H1 (cell line): ENCODE results near the gene HOXB9. TPM values are rescaled to one million over a fixed set of nuclear protein-coding genes. Genes with fewer than 3 reads are reported as not detected.

Source experiments
- CTCF ChIA-PET: fragments of 300-600 bp; sonication (Branson Sonifier 250); formaldehyde crosslinking; loops from one replicate; lab custom pipeline; 2021; ENCODE audit not compliant: partially characterized antibody; lab: Charles Lee
- POLR2A ChIA-PET: fragments of 300-600 bp; sonication (Branson Sonifier 250); formaldehyde crosslinking; loops from one replicate; lab custom pipeline; 2021; ENCODE audit warnings: inconsistent platforms; ENCODE audit not compliant: partially characterized antibody; lab: Charles Lee
- DNase-seq, 2 experiments: peaks; one replicate each; pipeline versions ENCODE4 v3.0.0 to v3.0.0-alpha.2; 2010 to 2022; ENCODE audit warnings: low spot score in 2 of 2, low read depth in 1 of 2, mixed read lengths in 1 of 2
- FAIRE-seq: peaks from 2 replicates; lab custom pipeline; 2011; peaks lifted over from hg19 to GRCh38; lab: Jason Lieb, UNC
- H2AFZ ChIP-seq: 2 replicates; pipeline ENCODE4 v1.8.1; 2012; ENCODE audit warnings: low read length, inconsistent platforms
- H2AK5ac ChIP-seq: 2 replicates; pipeline ENCODE4 v1.6.1; 2013; ENCODE audit warnings: low read depth, low read length
- H2BK120ac ChIP-seq: replicated peaks from 2 replicates; pipeline ENCODE3; 2013; ENCODE audit warnings: low read depth, low read length, inconsistent platforms
- H2BK12ac ChIP-seq: 2 replicates; pipeline ENCODE4 v1.6.1; 2013; ENCODE audit warnings: low read depth, low read length
- H2BK15ac ChIP-seq: 2 replicates; pipeline ENCODE4 v1.6.1; 2013; ENCODE audit warnings: low read length
- H2BK20ac ChIP-seq: 2 replicates; pipeline ENCODE4 v1.6.1; 2013; ENCODE audit warnings: low read length
- H2BK5ac ChIP-seq: 2 replicates; pipeline ENCODE4 v1.6.1; 2013; ENCODE audit warnings: low read depth, low read length
- H3K14ac ChIP-seq: 2 replicates; pipeline ENCODE4 v1.6.1; 2013; ENCODE audit warnings: inconsistent platforms; ENCODE audit not compliant: insufficient read length
- H3K18ac ChIP-seq: 2 replicates; pipeline ENCODE4 v1.6.1; 2013; ENCODE audit warnings: low read length; ENCODE audit errors: extremely low read depth
- H3K23ac ChIP-seq: 2 replicates; pipeline ENCODE4 v1.6.1; 2013; ENCODE audit warnings: inconsistent platforms; ENCODE audit not compliant: insufficient read length
- H3K23me2 ChIP-seq: 2 replicates; pipeline ENCODE4 v1.6.1; 2013; ENCODE audit warnings: low read depth, low read length
- H3K27ac ChIP-seq: 2 replicates; pipeline ENCODE4 v1.6.1; 2011; ENCODE audit warnings: low read depth, low read length, inconsistent platforms
- H3K27me3 ChIP-seq, 4 experiments: replicated peaks in 1 of 4; 1 replicate in 1 of 4; 2 replicates in 3 of 4; pipeline versions ENCODE4 v1.6.1 to v1.8.1; 2011 to 2013; ENCODE audit warnings: low read length in 3 of 4, mild to moderate bottlenecking in 3 of 4, inconsistent platforms in 2 of 4, mixed read lengths in 2 of 4, moderate library complexity in 1 of 4; ENCODE audit not compliant: control insufficient read depth in 3 of 4, insufficient read depth in 3 of 4; ENCODE audit errors: extremely low read depth in 1 of 4
- H3K36me3 ChIP-seq, 4 experiments: 2 replicates each; pipeline versions ENCODE4 v1.6.1 to v1.8.1; 2011 to 2013; ENCODE audit warnings: mild to moderate bottlenecking in 4 of 4, low read length in 3 of 4, moderate library complexity in 2 of 4, control low read depth in 1 of 4, inconsistent platforms in 1 of 4; ENCODE audit not compliant: insufficient read depth in 4 of 4, control insufficient read depth in 2 of 4
- H3K4ac ChIP-seq: replicated peaks from 2 replicates; pipeline ENCODE3; 2013; ENCODE audit warnings: low read length, low read depth, mixed read lengths, inconsistent platforms; ENCODE audit not compliant: insufficient read length
- H3K4me1 ChIP-seq, 4 experiments: replicated peaks in 1 of 4; 1 replicate in 1 of 4; 2 replicates in 3 of 4; pipeline versions ENCODE4 v1.6.1 to v1.8.1; 2011 to 2013; ENCODE audit warnings: low read length in 3 of 4, inconsistent platforms in 2 of 4, mixed read lengths in 1 of 4; ENCODE audit not compliant: insufficient read depth in 4 of 4, control insufficient read depth in 3 of 4
- H3K4me2 ChIP-seq, 2 experiments: 2 replicates each; pipeline versions ENCODE4 v1.6.1 to v1.8.1; 2011 to 2013; ENCODE audit warnings: low read depth in 2 of 2, low read length in 2 of 2, control low read depth in 1 of 2, inconsistent platforms in 1 of 2, mild to moderate bottlenecking in 1 of 2; ENCODE audit not compliant: insufficient read depth in 1 of 2
- H3K4me3 ChIP-seq, 4 experiments: fragments of 200-600, 300-600 bp in 1 of 4; sonication (generic), shearing (Covaris generic), sonication (Bioruptor Twin) in 1 of 4; 2 replicates each; pipeline versions ENCODE4 v1.5.1 to v1.8.1; 2011 to 2016; ENCODE audit warnings: low read length in 4 of 4, low read depth in 3 of 4, control low read depth in 2 of 4, inconsistent platforms in 2 of 4, mild to moderate bottlenecking in 2 of 4, mixed read lengths in 1 of 4, moderate library complexity in 1 of 4; ENCODE audit not compliant: insufficient read depth in 2 of 4; ENCODE audit errors: extremely low read depth in 1 of 4
- H3K56ac ChIP-seq: replicated peaks from 2 replicates; pipeline ENCODE3; 2013; ENCODE audit warnings: low read depth, mild to moderate bottlenecking, mixed read lengths, low read length, inconsistent platforms; ENCODE audit not compliant: insufficient read length
- H3K79me1 ChIP-seq: 2 replicates; pipeline ENCODE4 v1.6.1; 2013; ENCODE audit warnings: low read depth, low read length, control low read depth
- H3K79me2 ChIP-seq, 2 experiments: 2 replicates each; pipeline versions ENCODE4 v1.6.1 to v1.8.1; 2012 to 2013; ENCODE audit warnings: low read length in 2 of 2, mild to moderate bottlenecking in 2 of 2, inconsistent platforms in 1 of 2; ENCODE audit not compliant: insufficient read depth in 2 of 2, control insufficient read depth in 1 of 2
- H3K9ac ChIP-seq, 4 experiments: replicated peaks in 1 of 4; 1 replicate in 1 of 4; 2 replicates in 3 of 4; pipeline versions ENCODE4 v1.6.1 to v1.8.1; 2011 to 2013; ENCODE audit warnings: low read depth in 3 of 4, low read length in 3 of 4, control low read depth in 2 of 4, mild to moderate bottlenecking in 2 of 4, moderate library complexity in 2 of 4, inconsistent platforms in 1 of 4; ENCODE audit errors: extremely low read depth in 1 of 4
- H3K9me3 ChIP-seq, 2 experiments: 2 replicates each; pipeline versions ENCODE4 v1.6.1 to v1.8.1; 2012 to 2013; ENCODE audit warnings: mild to moderate bottlenecking in 2 of 2, moderate library complexity in 2 of 2, control low read depth in 1 of 2, inconsistent platforms in 1 of 2, low read depth in 1 of 2, low read length in 1 of 2, mixed read lengths in 1 of 2; ENCODE audit not compliant: insufficient read depth in 2 of 2
- H4K20me1 ChIP-seq, 2 experiments: replicated peaks in 1 of 2; 2 replicates each; pipeline versions ENCODE3 to v1.8.1; 2011 to 2013; ENCODE audit warnings: inconsistent platforms in 2 of 2, low read length in 2 of 2, mild to moderate bottlenecking in 1 of 2; ENCODE audit not compliant: insufficient read depth in 2 of 2, control insufficient read depth in 1 of 2
- H4K5ac ChIP-seq: 2 replicates; pipeline ENCODE4 v1.6.1; 2013; ENCODE audit warnings: low read length, low read depth, mixed read lengths, inconsistent platforms; ENCODE audit not compliant: insufficient read length
- H4K8ac ChIP-seq: 2 replicates; pipeline ENCODE4 v1.8.0; 2013; ENCODE audit warnings: mild to moderate bottlenecking, moderate library complexity, low read length, inconsistent platforms; ENCODE audit not compliant: insufficient read depth; ENCODE audit errors: extremely low read depth
- H4K91ac ChIP-seq: replicated peaks from 2 replicates; pipeline ENCODE3; 2013; ENCODE audit warnings: low read length, mixed read lengths, inconsistent platforms; ENCODE audit not compliant: insufficient read length
- CBX8 ChIP-seq: fragments of 300-800, 300-1000 bp; sonication (generic); IDR thresholded peaks from 2 replicates; pipeline ENCODE4 v1.7.1; 2016; ENCODE audit warnings: low read depth, low read length, borderline replicate concordance
- CREB1 ChIP-seq: IDR thresholded peaks from 2 replicates; pipeline ENCODE4 v1.6.1; 2012; ENCODE audit warnings: inconsistent platforms
- POLR2A ChIP-seq, 2 experiments: IDR thresholded peaks; 1 replicate in 1 of 2; 2 replicates in 1 of 2; pipeline ENCODE4 v1.6.1; 2011; ENCODE audit warnings: low read depth in 2 of 2, low read length in 2 of 2, mild to moderate bottlenecking in 2 of 2; ENCODE audit errors: control extremely low read depth in 1 of 2
- POU5F1 ChIP-seq: IDR thresholded peaks from 2 replicates; pipeline ENCODE4 v1.6.1; 2011; ENCODE audit warnings: low read depth, mild to moderate bottlenecking, low read length, moderate library complexity
- polyA plus RNA-seq, 7 experiments: library from polyadenylated mRNA; depleted of rRNA in 3 of 7; stranded (reverse) in 5 of 7; unstranded in 2 of 7; fragments of >200 nt in 5 of 7; fragments of 200-250 nt in 2 of 7; gene quantifications; 1 replicate in 5 of 7; 2 replicates in 1 of 7; 4 replicates in 1 of 7; pipeline versions ENCODE4 v1.2.1 to v1.2.3, GENCODE V29; 2011 to 2013; ENCODE audit warnings: missing spikeins in 2 of 7, mixed read lengths in 2 of 7
- total RNA-seq: library from RNA; stranded (reverse); fragmentation: NEBNext Ultra II Directional; extraction: Animal tissue kit (Norgen Biotek cat#: 25700); gene quantifications from 2 replicates; pipeline ENCODE4 v1.2.1, GENCODE V29; 2021
- TF ChIP-seq, protein P1 (sequence below): IDR thresholded peaks from 2 replicates; pipeline ENCODE4 v1.6.1; 2012; ENCODE audit warnings: low read length, inconsistent platforms

HOXB9 gene
- total and polyA plus RNA-seq, 2 of the 8 experiments (the other 6 are each of a cell fraction or from before 2014, with no cell fraction given) = not detected

DNA sequence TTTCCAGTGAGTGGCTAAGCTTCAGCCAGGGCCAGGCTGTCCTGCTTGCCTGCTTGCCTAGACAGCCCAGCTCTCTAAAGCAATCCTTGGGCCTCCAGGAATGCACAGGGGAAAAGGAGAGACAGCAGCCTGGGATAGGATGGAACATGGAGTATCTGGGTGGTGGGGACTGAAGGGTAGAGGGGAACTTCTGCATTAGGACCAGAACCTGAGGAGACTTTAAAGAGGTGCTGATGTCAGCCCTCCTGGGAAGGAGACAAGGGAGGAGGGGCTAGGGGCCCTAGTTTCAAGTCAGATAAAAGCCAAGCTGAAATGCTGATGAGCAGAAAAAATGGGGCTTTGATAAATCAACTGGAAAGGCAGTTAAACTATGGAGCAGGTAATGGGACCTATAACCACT lies 17.1 kb downstream of the HOXB9 start:
- H3K36me3 ChIP-seq = peaks cover 0 to 15% (median 0%) of the 10 kb centered on the region in 4 experiments; a peak in 1 of 8 replicates
- H3K4ac ChIP-seq = no peak overlapping the region
- H3K27ac ChIP-seq = no peak overlapping the region
- H3K56ac ChIP-seq = no peak overlapping the region
- peaks cover 97 to 100% (median 99%) of the 10 kb centered on the region in 4 experiments for H3K27me3 ChIP-seq
- H3K4me2 ChIP-seq = no peak overlapping the region
- H2BK15ac ChIP-seq = no peak overlapping the region
- H4K8ac ChIP-seq = no peak overlapping the region
- no peak overlapping the region for H2AK5ac ChIP-seq
- H2BK20ac ChIP-seq = no peak overlapping the region
- no peak overlapping the region for H3K4me3 ChIP-seq
- no peaks in the 10 kb centered on the region for H3K79me1 ChIP-seq
- TF ChIP-seq POU5F1 (no peak), POLR2A (IDR thresholded peaks at IDR 0.05; ENCODE audit: control extremely low read depth in 1 of 2, low read depth in 2 of 2, low read length in 2 of 2) (no peak), CBX8 (peak; percentile 43; the same call in 1 of the 2 replicates), CREB1 (no peak)
- TF ChIP-seq, protein P1, sequence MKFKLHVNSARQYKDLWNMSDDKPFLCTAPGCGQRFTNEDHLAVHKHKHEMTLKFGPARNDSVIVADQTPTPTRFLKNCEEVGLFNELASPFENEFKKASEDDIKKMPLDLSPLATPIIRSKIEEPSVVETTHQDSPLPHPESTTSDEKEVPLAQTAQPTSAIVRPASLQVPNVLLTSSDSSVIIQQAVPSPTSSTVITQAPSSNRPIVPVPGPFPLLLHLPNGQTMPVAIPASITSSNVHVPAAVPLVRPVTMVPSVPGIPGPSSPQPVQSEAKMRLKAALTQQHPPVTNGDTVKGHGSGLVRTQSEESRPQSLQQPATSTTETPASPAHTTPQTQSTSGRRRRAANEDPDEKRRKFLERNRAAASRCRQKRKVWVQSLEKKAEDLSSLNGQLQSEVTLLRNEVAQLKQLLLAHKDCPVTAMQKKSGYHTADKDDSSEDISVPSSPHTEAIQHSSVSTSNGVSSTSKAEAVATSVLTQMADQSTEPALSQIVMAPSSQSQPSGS = no peak
- TF ChIP-seq, all 59 proteins: peak for 1
- Histone ChIP-seq H3K23ac (no peak overlapping the region), H3K23me2 (peaks cover 2% of the 10 kb centered on the region; the same call in 1 of the 2 replicates), H2BK120ac (no peak overlapping the region), H3K9me3 (no peaks in the 10 kb centered on the region), H3K4me1 (peaks cover 0 to 7% (median 3%) of the 10 kb centered on the region in 4 experiments; a peak in 5 of 7 replicates), H4K20me1 (peaks cover 23 to 40% of the 10 kb centered on the region in 2 experiments), H3K18ac (no peak overlapping the region), H3K14ac (no peak overlapping the region), H3K79me2 (no peaks in the 10 kb centered on the region), H3K9ac (no peak overlapping the region), H2AFZ (no peak overlapping the region), H2BK5ac (no peak overlapping the region), H4K91ac (no peak overlapping the region), H2BK12ac (no peak overlapping the region), H4K5ac (no peak overlapping the region)
- CTCF ChIA-PET = interaction anchor here (0.6 to 2.3 kb wide), 13 partner anchors 8 to 582 kb away, joined by 3 to 10 read pairs (median 3); no protein-coding TSS in a partner anchor
- FAIRE-seq = no peak
- POLR2A ChIA-PET = interaction anchor here (0.7 kb wide), 1 partner anchor 89 kb away, joined by 3 read pairs; no protein-coding TSS in a partner anchor
- DNase-seq = no peak
